DOHH2 (cell line): ENCODE data around the gene PF4V1.

Experiments
- CTCF ChIP-seq: fragments of 200-600 bp; sonication (generic); IDR thresholded peaks from one replicate; pipeline ENCODE4 v1.5.1; 2014; ENCODE audit warnings: antibody characterized with exemption, mild to moderate bottlenecking, low read depth, low read length; ENCODE audit not compliant: poor library complexity, severe bottlenecking
- EZH2phosphoT487 ChIP-seq: fragments of 200-600 bp; sonication (generic); IDR thresholded peaks from 2 replicates; pipeline ENCODE4 v1.6.1; 2017; ENCODE audit warnings: borderline replicate concordance, mild to moderate bottlenecking, antibody characterized with exemption, low read length, moderate library complexity, mixed read lengths

GRCh38 chr4:73897380-73898136, 44.5 kb downstream of the PF4V1 start:
- TF ChIP-seq CTCF (no peak), EZH2phosphoT487 (no peak)
